Activated CD4-positive, alpha-beta memory T cell treated with anti-CD3 and anti-CD28 coated beads, Interleukin-2, amount 10 ng/mL, durations not matched to agents 7 days and 5 days (primary cell): ENCODE results near the gene RAB40B. TPM values are rescaled to one million over a fixed set of nuclear protein-coding genes. Genes with fewer than 3 reads are reported as not detected.
A peak's percentile ranks its signal among the peaks of the same experiment; 100 is the strongest.
"Not testable (repeated sequence)": the region's sequence is repeated elsewhere in the genome, so short reads cannot be mapped to it uniquely, and the experiment has no call there.

Experiments
- CTCF ChIA-PET: fragments of 350-600 bp; sonication (Branson Sonifier 250); formaldehyde crosslinking; loops from one replicate; lab custom pipeline; 2021; ENCODE audit warnings: antibody characterized with exemption, inconsistent platforms; lab: Charles Lee
- POLR2A ChIA-PET: fragments of 350-600 bp; sonication (Branson Sonifier 250); formaldehyde crosslinking; loops from one replicate; lab custom pipeline; 2021; ENCODE audit warnings: antibody characterized with exemption; lab: Charles Lee
- DNase-seq: peaks from one replicate; pipeline ENCODE4 v3.0.0-alpha.2; 2020
- H3K27ac Mint-ChIP-seq: one replicate; pipeline ENCODE4 v1.8.0; 2021; ENCODE audit warnings: mild to moderate bottlenecking, mixed read lengths
- H3K27me3 Mint-ChIP-seq: one replicate; pipeline ENCODE4 v1.8.0; 2021; ENCODE audit warnings: mixed read lengths
- H3K36me3 Mint-ChIP-seq: one replicate; pipeline ENCODE4 v1.8.0; 2021; ENCODE audit warnings: low read depth, mixed read lengths
- H3K4me1 Mint-ChIP-seq: one replicate; pipeline ENCODE4 v1.8.0; 2021; ENCODE audit warnings: mixed read lengths
- H3K4me3 Mint-ChIP-seq: one replicate; pipeline ENCODE4 v1.8.0; 2021; ENCODE audit warnings: mild to moderate bottlenecking, mixed read lengths
- H3K9me3 Mint-ChIP-seq: one replicate; pipeline ENCODE4 v1.8.0; 2021; ENCODE audit warnings: mixed read lengths
- total RNA-seq, 2 experiments: library from RNA; stranded (reverse); gene quantifications; one replicate each; pipeline ENCODE4 v1.2.3, GENCODE V29; 2021

Gene RAB40B
- total RNA-seq, 2 experiments from 2014 or later: 1.4 to 2.0 TPM

DNA sequence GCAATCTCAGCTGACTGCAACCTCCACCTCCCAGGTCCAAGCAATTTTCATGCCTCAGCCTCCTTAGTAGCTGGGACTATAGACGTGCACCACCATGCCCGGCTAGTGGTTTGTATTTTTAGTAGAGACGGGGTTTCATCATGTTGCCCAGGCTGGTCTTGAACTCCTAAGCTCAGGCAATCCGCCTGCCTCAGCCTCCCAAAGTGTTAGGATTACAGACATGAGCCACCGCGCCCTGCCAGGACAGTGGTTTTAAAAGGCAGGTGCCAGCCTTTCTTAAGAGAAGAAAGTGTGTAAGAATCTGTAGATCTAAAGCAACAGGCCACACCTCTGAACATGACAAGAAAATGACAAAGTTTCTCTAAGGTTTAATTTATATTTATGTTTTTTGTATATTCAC lies 43.9 kb downstream of the RAB40B start:
- CTCF ChIA-PET: not testable (repeated sequence)

GRCh38 chr17:82653651-82654528 lies 44.6 kb downstream of the RAB40B start:
- Mint-ChIP-seq H3K27me3 (no peaks in the 10 kb centered on the region), H3K27ac (no peak overlapping the region), H3K4me1 (peaks cover 2% of the 10 kb centered on the region), H3K9me3 (no peaks in the 10 kb centered on the region), H3K4me3 (no peak overlapping the region), H3K36me3 (no peaks in the 10 kb centered on the region)
- ChIA-PET POLR2A (no interaction called here), CTCF (no interaction called here)
- no peak for DNase-seq

More for the DNA sequence above, 43.9 kb downstream of the RAB40B start:
- H3K9me3 Mint-ChIP-seq, DNase-seq, H3K27ac Mint-ChIP-seq, POLR2A ChIA-PET, H3K4me1 Mint-ChIP-seq, H3K36me3 Mint-ChIP-seq, H3K4me3 Mint-ChIP-seq, H3K27me3 Mint-ChIP-seq: not testable (repeated sequence)

GRCh38 chr17:82650723-82651122 lies 47.8 kb downstream of the RAB40B start:
- peaks cover 6% of the 10 kb centered on the region for H3K36me3 Mint-ChIP-seq
- ChIA-PET POLR2A (no interaction called here), CTCF (no interaction called here)
- DNase-seq: no peak
- H3K4me1 Mint-ChIP-seq: peaks cover 14% of the 10 kb centered on the region
- H3K9me3 Mint-ChIP-seq: no peaks in the 10 kb centered on the region
- H3K27ac Mint-ChIP-seq: no peak overlapping the region
- H3K4me3 Mint-ChIP-seq: no peak overlapping the region
- no peaks in the 10 kb centered on the region for H3K27me3 Mint-ChIP-seq

- peaks cover 20% of the 10 kb centered on the region for H3K4me1 Mint-ChIP-seq
- no peaks in the 10 kb centered on the region for H3K9me3 Mint-ChIP-seq
- H3K36me3 Mint-ChIP-seq: peaks cover 14% of the 10 kb centered on the region
- H3K27ac Mint-ChIP-seq: peak overlapping the region; percentile 35
- no peak for DNase-seq
- POLR2A ChIA-PET: no interaction called here
- peak overlapping the region; percentile 44 for H3K4me3 Mint-ChIP-seq
- no peaks in the 10 kb centered on the region for H3K27me3 Mint-ChIP-seq
- CTCF ChIA-PET: no interaction called here
Observed at GRCh38 chr17:82649501-82650261, 48.8 kb downstream of the RAB40B start.

- Mint-ChIP-seq H3K27ac (peak overlapping the region; percentile 54), H3K9me3 (no peaks in the 10 kb centered on the region), H3K36me3 (peaks cover 22% of the 10 kb centered on the region), H3K27me3 (no peaks in the 10 kb centered on the region), H3K4me3 (peak overlapping the region; percentile 48), H3K4me1 (peaks cover 24% of the 10 kb centered on the region)
- ChIA-PET POLR2A (no interaction called here), CTCF (no interaction called here)
- DNase-seq: no peak
Observed at GRCh38 chr17:82648742-82649331, 49.7 kb downstream of the RAB40B start.

DNA sequence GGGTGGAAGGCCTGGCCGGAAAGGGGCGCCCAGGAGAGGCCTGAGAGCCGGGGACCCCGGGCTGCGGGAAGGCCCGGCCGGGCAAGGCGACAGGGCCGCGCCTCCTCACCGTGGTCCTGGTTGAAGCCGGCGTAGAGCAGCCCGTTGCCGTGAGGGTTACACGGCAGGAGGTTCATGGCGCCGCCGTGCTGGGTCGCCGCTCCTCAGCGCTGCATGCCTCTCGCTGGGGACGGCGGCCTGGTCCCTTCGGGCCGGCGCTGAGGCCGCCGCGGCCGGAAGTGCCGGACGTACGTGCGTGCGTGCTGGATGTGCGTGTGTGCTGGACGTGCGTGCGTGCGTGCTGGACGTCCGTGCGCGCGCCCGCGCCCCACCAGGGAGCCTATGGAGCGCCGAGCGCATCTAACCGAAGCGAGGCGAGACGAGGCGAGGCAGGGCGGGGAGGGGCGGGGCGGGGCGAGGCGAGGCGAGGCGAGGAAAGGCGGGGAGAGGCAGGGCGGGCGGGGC lies 50.3 kb downstream of the RAB40B start, which contains the start of gene WDR45B:
Gene WDR45B (minus strand): TSS at position 280 of the 504 bp plus-strand sequence. CDS start 104 bp downstream, at position 176.
- H3K4me1 Mint-ChIP-seq: peaks cover 25% of the 10 kb centered on the region
- POLR2A ChIA-PET: interaction anchor here (0.6 kb wide), 1 partner anchor 29 kb away, joined by 3 read pairs; no protein-coding TSS in a partner anchor
- peaks cover 26% of the 10 kb centered on the region for H3K36me3 Mint-ChIP-seq
- DNase-seq: peak; percentile 92
- H3K27me3 Mint-ChIP-seq: no peaks in the 10 kb centered on the region
- peak within 1 kb of the TSS; percentile 80 for H3K4me3 Mint-ChIP-seq
- H3K27ac Mint-ChIP-seq: peak within 1 kb of the TSS; percentile 82
- CTCF ChIA-PET: no interaction called here
- no peaks in the 10 kb centered on the region for H3K9me3 Mint-ChIP-seq

DNA sequence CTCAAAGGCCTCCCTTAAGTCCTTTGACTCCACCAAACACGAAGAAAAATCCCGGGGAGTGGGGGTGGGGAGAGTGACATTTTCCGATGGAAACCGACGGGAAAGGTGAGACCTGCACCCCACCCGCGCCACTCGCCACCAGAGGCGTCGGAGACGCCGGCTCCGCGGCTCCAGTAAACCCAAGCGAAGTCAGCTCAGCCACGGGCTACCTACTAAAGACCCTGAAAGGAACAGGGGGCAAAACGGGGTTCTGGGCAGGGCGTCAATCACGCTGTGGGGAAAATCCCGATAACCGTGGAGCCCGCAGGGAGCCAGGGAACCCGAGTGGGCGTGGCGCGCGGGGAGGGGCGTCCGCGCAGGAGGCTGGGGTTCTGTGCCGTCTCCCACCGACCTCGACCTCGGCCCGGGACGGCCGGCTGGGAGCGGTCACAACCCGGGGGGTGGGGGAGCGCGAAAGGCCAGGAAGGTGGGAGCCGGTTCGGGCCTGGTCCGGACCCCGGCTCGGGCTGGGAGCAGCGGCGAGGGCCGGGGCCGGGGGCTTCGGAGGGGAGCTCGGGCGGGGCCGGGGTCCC lies 50.8 kb downstream of the RAB40B start:
- peak overlapping the region; percentile 80 for H3K4me3 Mint-ChIP-seq
- peaks cover 29% of the 10 kb centered on the region for H3K36me3 Mint-ChIP-seq
- peak; percentile 47 for DNase-seq
- ChIA-PET POLR2A (interaction anchor here (0.6 kb wide), 1 partner anchor 28 kb away, joined by 3 read pairs; no protein-coding TSS in a partner anchor), CTCF (no interaction called here)
- no peaks in the 10 kb centered on the region for H3K9me3 Mint-ChIP-seq
- H3K27me3 Mint-ChIP-seq: no peaks in the 10 kb centered on the region
- H3K27ac Mint-ChIP-seq: peak overlapping the region; percentile 71
- H3K4me1 Mint-ChIP-seq: peaks cover 25% of the 10 kb centered on the region

- H3K36me3 Mint-ChIP-seq: peaks cover 44% of the 10 kb centered on the region
- no peak for DNase-seq
- H3K9me3 Mint-ChIP-seq: no peaks in the 10 kb centered on the region
- H3K27ac Mint-ChIP-seq: no peak overlapping the region
- H3K27me3 Mint-ChIP-seq: no peaks in the 10 kb centered on the region
- peaks cover 25% of the 10 kb centered on the region for H3K4me1 Mint-ChIP-seq
- CTCF ChIA-PET: no interaction called here
- POLR2A ChIA-PET: no interaction called here
- H3K4me3 Mint-ChIP-seq: peak overlapping the region; percentile 80
Observed at GRCh38 chr17:82645516-82645915, 53.0 kb downstream of the RAB40B start.

DNA sequence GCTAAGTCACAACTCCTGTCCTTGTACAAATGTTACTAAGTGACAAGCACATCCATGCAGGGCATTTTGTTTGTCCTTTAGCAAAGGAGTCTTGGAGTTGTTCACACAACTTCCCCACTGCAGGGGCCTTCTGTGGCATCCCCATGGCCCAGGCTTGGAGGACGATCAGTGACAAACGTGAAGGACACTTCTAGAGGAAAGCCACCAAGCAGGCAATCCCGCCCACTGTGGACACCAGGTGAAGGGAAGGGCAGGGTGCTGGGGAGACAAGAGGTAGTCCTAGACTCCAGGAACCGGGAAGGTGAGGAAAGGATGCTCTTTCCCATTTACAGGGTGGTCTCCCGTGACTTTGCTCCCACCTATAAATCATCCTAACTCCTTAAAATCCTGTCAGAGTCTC lies 54.4 kb downstream of the RAB40B start:
- ChIA-PET POLR2A (no interaction called here), CTCF (no interaction called here)
- H3K36me3 Mint-ChIP-seq: peaks cover 54% of the 10 kb centered on the region
- H3K27ac Mint-ChIP-seq: no peak overlapping the region
- H3K9me3 Mint-ChIP-seq: no peaks in the 10 kb centered on the region
- no peak for DNase-seq
- H3K4me3 Mint-ChIP-seq: no peak overlapping the region
- H3K27me3 Mint-ChIP-seq: no peaks in the 10 kb centered on the region
- peaks cover 24% of the 10 kb centered on the region for H3K4me1 Mint-ChIP-seq

DNA sequence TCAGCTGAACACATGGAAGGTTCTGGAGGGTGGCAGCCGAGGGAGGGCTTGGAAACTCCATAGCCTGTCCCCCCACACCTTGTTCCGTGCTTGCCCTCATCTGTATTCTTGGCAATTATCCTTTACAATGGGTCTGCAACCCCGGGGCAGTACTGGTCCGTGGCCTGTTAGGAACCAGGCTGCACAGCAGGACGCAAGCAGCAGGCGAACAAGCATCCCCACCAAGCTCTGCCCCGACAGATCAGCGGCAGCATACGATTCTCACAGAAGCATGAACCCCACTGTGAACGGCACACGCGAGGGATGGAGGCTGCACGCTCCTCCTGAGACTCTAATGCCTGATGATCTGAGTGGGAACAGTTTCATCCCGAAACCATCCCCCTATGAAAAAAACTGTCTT lies 56.5 kb downstream of the RAB40B start:
- ChIA-PET CTCF (no interaction called here), POLR2A (no interaction called here)
- H3K4me3 Mint-ChIP-seq: no peak overlapping the region
- no peak for DNase-seq
- no peaks in the 10 kb centered on the region for H3K27me3 Mint-ChIP-seq
- H3K4me1 Mint-ChIP-seq: peaks cover 33% of the 10 kb centered on the region
- H3K36me3 Mint-ChIP-seq: peaks cover 62% of the 10 kb centered on the region
- H3K9me3 Mint-ChIP-seq: no peaks in the 10 kb centered on the region
- H3K27ac Mint-ChIP-seq: no peak overlapping the region

GRCh38 chr17:82640036-82640435 lies 58.5 kb downstream of the RAB40B start:
- ChIA-PET POLR2A (no interaction called here), CTCF (no interaction called here)
- Mint-ChIP-seq H3K9me3 (no peaks in the 10 kb centered on the region), H3K4me1 (peaks cover 22% of the 10 kb centered on the region), H3K27ac (no peak overlapping the region), H3K4me3 (no peak overlapping the region), H3K36me3 (peaks cover 60% of the 10 kb centered on the region), H3K27me3 (no peaks in the 10 kb centered on the region)
- DNase-seq: no peak

- no peak for DNase-seq
- ChIA-PET POLR2A (no interaction called here), CTCF (no interaction called here)
- H3K27ac Mint-ChIP-seq: no peak overlapping the region
- peaks cover 60% of the 10 kb centered on the region for H3K36me3 Mint-ChIP-seq
- peaks cover 24% of the 10 kb centered on the region for H3K4me1 Mint-ChIP-seq
- H3K27me3 Mint-ChIP-seq: no peaks in the 10 kb centered on the region
- no peak overlapping the region for H3K4me3 Mint-ChIP-seq
- H3K9me3 Mint-ChIP-seq: no peaks in the 10 kb centered on the region
Observed at GRCh38 chr17:82639628-82640027, 58.9 kb downstream of the RAB40B start.
